Trophoblast cell (in vitro differentiated cells and primary cell): Measurements from ENCODE around the gene ACSBG1.

Experiments used
- DNase-seq, 2 donors: peaks; one replicate each; pipeline ENCODE4 v3.0.0-alpha.2; 2016
- H2AFZ ChIP-seq: 2 replicates; pipeline ENCODE4 v1.6.1; 2013; ENCODE audit warnings: low read length, moderate library complexity, mild to moderate bottlenecking; ENCODE audit not compliant: insufficient read depth, poor library complexity
- H2AK5ac ChIP-seq: 2 replicates; pipeline ENCODE4 v1.6.1; 2013; ENCODE audit warnings: mild to moderate bottlenecking, low read length
- H2BK120ac ChIP-seq: 2 replicates; pipeline ENCODE4 v1.6.1; 2013; ENCODE audit warnings: low read length, mild to moderate bottlenecking, moderate library complexity; ENCODE audit not compliant: insufficient read depth, poor library complexity
- H2BK12ac ChIP-seq: 2 replicates; pipeline ENCODE4 v1.6.1; 2013; ENCODE audit warnings: mild to moderate bottlenecking, low read length, moderate library complexity
- H2BK5ac ChIP-seq: 2 replicates; pipeline ENCODE4 v1.6.1; 2013; ENCODE audit warnings: low read length, low read depth, moderate library complexity, mild to moderate bottlenecking; ENCODE audit not compliant: poor library complexity
- H3K14ac ChIP-seq: 2 replicates; pipeline ENCODE4 v1.6.1; 2013; ENCODE audit warnings: mild to moderate bottlenecking, low read length
- H3K18ac ChIP-seq: 2 replicates; pipeline ENCODE4 v1.6.1; 2013; ENCODE audit warnings: mild to moderate bottlenecking, low read length
- H3K23ac ChIP-seq: 2 replicates; pipeline ENCODE4 v1.6.1; 2013; ENCODE audit warnings: low read length
- H3K27ac ChIP-seq: 2 replicates; pipeline ENCODE4 v1.5.1; 2013; ENCODE audit warnings: low read depth, mild to moderate bottlenecking, inconsistent platforms, low read length, moderate library complexity
- H3K27me3 ChIP-seq: 2 replicates; pipeline ENCODE4 v1.6.1; 2013; ENCODE audit warnings: inconsistent platforms, mild to moderate bottlenecking, low read length, moderate library complexity; ENCODE audit not compliant: insufficient read depth
- H3K36me3 ChIP-seq, 2 experiments: 1 replicate in 1 of 2; 2 replicates in 1 of 2; pipeline ENCODE4 v1.6.1; 2013; ENCODE audit warnings: low read length in 2 of 2, mild to moderate bottlenecking in 2 of 2, moderate library complexity in 1 of 2; ENCODE audit not compliant: insufficient read depth in 2 of 2, control insufficient read depth in 1 of 2
- H3K4ac ChIP-seq: 2 replicates; pipeline ENCODE4 v1.6.1; 2013; ENCODE audit warnings: low read depth, mild to moderate bottlenecking, low read length, moderate library complexity
- H3K4me1 ChIP-seq, 2 experiments: 1 replicate in 1 of 2; 2 replicates in 1 of 2; pipeline ENCODE4 v1.6.1; 2013; ENCODE audit warnings: low read length in 2 of 2, mild to moderate bottlenecking in 2 of 2, moderate library complexity in 1 of 2; ENCODE audit not compliant: insufficient read depth in 2 of 2, control insufficient read depth in 1 of 2
- H3K4me2 ChIP-seq: 2 replicates; pipeline ENCODE4 v1.6.1; 2013; ENCODE audit warnings: inconsistent platforms, mild to moderate bottlenecking, low read length, moderate library complexity
- H3K4me3 ChIP-seq: 2 replicates; pipeline ENCODE4 v1.5.1; 2013; ENCODE audit warnings: mild to moderate bottlenecking, low read depth, low read length, inconsistent platforms
- H3K79me1 ChIP-seq: one replicate; pipeline ENCODE4 v1.6.1; 2013; ENCODE audit warnings: low read length
- H3K79me2 ChIP-seq: 2 replicates; pipeline ENCODE4 v1.6.1; 2013; ENCODE audit warnings: low read length, mild to moderate bottlenecking; ENCODE audit not compliant: control insufficient read depth, insufficient read depth, poor library complexity
- H3K9ac ChIP-seq: 2 replicates; pipeline ENCODE4 v1.6.1; 2013; ENCODE audit warnings: mild to moderate bottlenecking, low read length
- H3K9me3 ChIP-seq: 2 replicates; pipeline ENCODE4 v1.6.1; 2013; ENCODE audit warnings: low read depth, mild to moderate bottlenecking, control low read depth, inconsistent platforms, low read length; ENCODE audit not compliant: insufficient read depth
- H4K12ac ChIP-seq: 2 replicates; pipeline ENCODE4 v1.6.1; 2013; ENCODE audit warnings: low read depth, mild to moderate bottlenecking, low read length, moderate library complexity
- H4K8ac ChIP-seq: 2 replicates; pipeline ENCODE4 v1.6.1; 2013; ENCODE audit warnings: low read depth, mild to moderate bottlenecking, low read length, moderate library complexity
- H4K91ac ChIP-seq: one replicate; pipeline ENCODE4 v1.6.1; 2013; ENCODE audit warnings: low read depth, mild to moderate bottlenecking, low read length, moderate library complexity
- WGBS: extraction: QIAGEN DNeasy Blood & Tissue Kit; methylation state at CpG from one replicate; pipeline ENCODE4 v1.1.7; 2013; ENCODE audit warnings: missing lambda C conversion rate; ENCODE audit not compliant: insufficient read length, insufficient coverage; ENCODE audit errors: extremely low coverage; 5-methylcytosine and 5-hydroxymethylcytosine counted together

The ACSBG1 gene

GRCh38 chr15:78177447-78177873, 56.9 kb downstream of the ACSBG1 start:
- no CpG with 5 or more reads among the region's 12 CpGs for WGBS
- Histone ChIP-seq H3K23ac (no peak overlapping the region), H3K36me3 (no peaks in the 10 kb centered on the region)

GRCh38 chr15:78175330-78175729, 59.0 kb downstream of the ACSBG1 start:
- H4K12ac ChIP-seq = no peak overlapping the region
- no peak overlapping the region for H2AK5ac ChIP-seq
- no peaks in the 10 kb centered on the region for H3K79me2 ChIP-seq
- DNase-seq = no peak
- no peak overlapping the region for H2BK12ac ChIP-seq
- no peak overlapping the region for H2AFZ ChIP-seq
- H3K27ac ChIP-seq = no peak overlapping the region
- WGBS = no CpG with 5 or more reads among the region's 2 CpGs
- H3K4me2 ChIP-seq = no peak overlapping the region
- H4K91ac ChIP-seq = no peak overlapping the region
- H3K4me1 ChIP-seq = no peaks in the 10 kb centered on the region
- H2BK120ac ChIP-seq = no peak overlapping the region
- H4K8ac ChIP-seq = no peak overlapping the region
- no peaks in the 10 kb centered on the region for H3K27me3 ChIP-seq
- H3K23ac ChIP-seq = no peak overlapping the region
- H3K14ac ChIP-seq = no peak overlapping the region
- peaks cover 7 to 8% of the 10 kb centered on the region in 2 experiments for H3K36me3 ChIP-seq
- H3K4me3 ChIP-seq = no peak overlapping the region
- no peak overlapping the region for H3K4ac ChIP-seq
- peaks cover 3% of the 10 kb centered on the region for H3K9me3 ChIP-seq
- no peak overlapping the region for H2BK5ac ChIP-seq
- H3K18ac ChIP-seq = no peak overlapping the region
- H3K9ac ChIP-seq = no peak overlapping the region
- no peaks in the 10 kb centered on the region for H3K79me1 ChIP-seq

More at GRCh38 chr15:78177447-78177873, 56.9 kb downstream of the ACSBG1 start:
- no peak overlapping the region for H4K8ac ChIP-seq
- H3K9ac ChIP-seq = no peak overlapping the region
- no peak overlapping the region for H2BK5ac ChIP-seq
- H3K9me3 ChIP-seq = peaks cover 2% of the 10 kb centered on the region
- H3K4me2 ChIP-seq = no peak overlapping the region
- H3K4me3 ChIP-seq = no peak overlapping the region
- DNase-seq = peak in 1 of 2 donors; percentile 15
- H2AK5ac ChIP-seq = no peak overlapping the region
- H4K12ac ChIP-seq = no peak overlapping the region
- H3K27me3 ChIP-seq = no peaks in the 10 kb centered on the region
- H3K4me1 ChIP-seq = no peaks in the 10 kb centered on the region
- no peak overlapping the region for H3K4ac ChIP-seq
- H2BK120ac ChIP-seq = no peak overlapping the region
- H4K91ac ChIP-seq = no peak overlapping the region
- no peaks in the 10 kb centered on the region for H3K79me1 ChIP-seq
- H3K14ac ChIP-seq = no peak overlapping the region
- no peak overlapping the region for H2AFZ ChIP-seq
- no peak overlapping the region for H3K18ac ChIP-seq
- no peak overlapping the region for H3K27ac ChIP-seq
- H3K79me2 ChIP-seq = no peaks in the 10 kb centered on the region
- H2BK12ac ChIP-seq = no peak overlapping the region

GRCh38 chr15:78174401-78174800, 60.0 kb downstream of the ACSBG1 start:
- H2AFZ ChIP-seq = no peak overlapping the region

DNA sequence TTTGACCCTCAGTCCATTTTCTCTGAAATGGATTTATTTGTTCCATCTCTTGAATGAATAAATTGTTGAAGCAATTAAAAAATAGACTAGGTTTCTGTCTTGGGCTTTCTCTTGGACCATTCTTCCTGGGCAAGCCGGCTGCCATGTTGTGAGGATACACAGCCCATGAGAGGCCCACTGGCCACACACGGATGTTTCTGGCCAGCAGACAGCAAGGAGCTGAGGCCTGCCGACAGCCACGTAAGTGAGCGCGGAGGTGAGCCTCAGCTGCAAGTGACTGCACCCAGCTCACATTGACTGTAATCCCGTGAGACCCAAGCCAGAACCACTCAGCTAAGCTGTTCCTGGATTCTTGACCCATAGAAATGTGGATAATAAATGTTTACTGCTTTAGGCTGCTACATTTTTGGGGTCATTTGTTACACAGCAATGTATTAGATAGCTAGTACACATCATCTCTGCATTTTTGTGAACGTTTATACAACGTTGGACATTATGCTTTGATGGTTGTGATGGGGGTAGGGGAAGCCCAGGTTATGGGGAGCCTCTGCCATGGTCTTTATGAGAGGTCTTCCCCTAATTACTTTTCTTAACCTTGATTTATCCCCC, 62.4 kb downstream of the ACSBG1 start:
- no CpG with 5 or more reads among the region's 9 CpGs for WGBS
- no peak overlapping the region for H2BK12ac ChIP-seq
- H4K8ac ChIP-seq = no peak overlapping the region
- H3K36me3 ChIP-seq = peaks cover 8 to 12% of the 10 kb centered on the region in 2 experiments
- DNase-seq = no peak
- no peak overlapping the region for H3K4ac ChIP-seq
- H3K27ac ChIP-seq = no peak overlapping the region
- peaks cover 2% of the 10 kb centered on the region for H3K9me3 ChIP-seq
- no peak overlapping the region for H4K12ac ChIP-seq
- H2BK5ac ChIP-seq = no peak overlapping the region
- no peak overlapping the region for H2BK120ac ChIP-seq
- no peak overlapping the region for H3K18ac ChIP-seq
- no peak overlapping the region for H3K23ac ChIP-seq
- no peaks in the 10 kb centered on the region for H3K79me2 ChIP-seq
- no peak overlapping the region for H2AFZ ChIP-seq
- no peak overlapping the region for H3K4me2 ChIP-seq
- H2AK5ac ChIP-seq = no peak overlapping the region
- no peaks in the 10 kb centered on the region for H3K4me1 ChIP-seq
- no peak overlapping the region for H3K14ac ChIP-seq
- no peak overlapping the region for H3K9ac ChIP-seq
- H4K91ac ChIP-seq = no peak overlapping the region
- no peaks in the 10 kb centered on the region for H3K27me3 ChIP-seq
- H3K79me1 ChIP-seq = no peaks in the 10 kb centered on the region
- no peak overlapping the region for H3K4me3 ChIP-seq

More at GRCh38 chr15:78174401-78174800, 60.0 kb downstream of the ACSBG1 start:
- H2BK120ac ChIP-seq = no peak overlapping the region
- H3K27ac ChIP-seq = no peak overlapping the region
- H3K14ac ChIP-seq = no peak overlapping the region
- peaks cover 3% of the 10 kb centered on the region for H3K9me3 ChIP-seq
- H4K12ac ChIP-seq = no peak overlapping the region
- no peak overlapping the region for H2AK5ac ChIP-seq
- no peaks in the 10 kb centered on the region for H3K79me1 ChIP-seq
- no peaks in the 10 kb centered on the region for H3K79me2 ChIP-seq
- DNase-seq = no peak
- H4K8ac ChIP-seq = no peak overlapping the region
- no peaks in the 10 kb centered on the region for H3K27me3 ChIP-seq
- H4K91ac ChIP-seq = no peak overlapping the region
- H3K36me3 ChIP-seq = peaks cover 8 to 10% of the 10 kb centered on the region in 2 experiments
- no peak overlapping the region for H3K23ac ChIP-seq
- H2BK12ac ChIP-seq = no peak overlapping the region
- no peak overlapping the region for H3K18ac ChIP-seq
- no CpG with 5 or more reads among the region's 9 CpGs for WGBS
- H3K4me3 ChIP-seq = no peak overlapping the region
- H2BK5ac ChIP-seq = no peak overlapping the region
- H3K4ac ChIP-seq = no peak overlapping the region
- no peaks in the 10 kb centered on the region for H3K4me1 ChIP-seq
- no peak overlapping the region for H3K4me2 ChIP-seq
- no peak overlapping the region for H3K9ac ChIP-seq
